T-helper 2 cell treated with Interferon-gamma antibody and Interleukin-4, amounts not matched to agents 5 μg/mL and 100 μg/mL, for 36 hours (primary cell): Measurements from ENCODE around the gene UBE2Z.
"Not testable (repeated sequence)": the region's sequence is repeated elsewhere in the genome, so short reads cannot be mapped to it uniquely, and the experiment has no call there.

ENCODE experiments used
- DNase-seq: peaks from one replicate; pipeline ENCODE4 v3.0.0; 2021; ENCODE audit warnings: low spot score
- H3K27ac Mint-ChIP-seq: one replicate; pipeline ENCODE4 v1.8.0; 2021; ENCODE audit warnings: mild to moderate bottlenecking, mixed read lengths
- H3K27me3 Mint-ChIP-seq: one replicate; pipeline ENCODE4 v1.8.0; 2021; ENCODE audit warnings: low read depth, mixed read lengths
- H3K36me3 Mint-ChIP-seq: one replicate; pipeline ENCODE4 v1.8.0; 2021; ENCODE audit warnings: low read depth, mixed read lengths
- H3K4me1 Mint-ChIP-seq: one replicate; pipeline ENCODE4 v1.8.0; 2021; ENCODE audit warnings: low read depth, mixed read lengths
- H3K4me3 Mint-ChIP-seq: one replicate; pipeline ENCODE4 v1.8.0; 2022; ENCODE audit warnings: mild to moderate bottlenecking, moderate library complexity, mixed read lengths
- H3K9me3 Mint-ChIP-seq: one replicate; pipeline ENCODE4 v1.8.0; 2021; ENCODE audit warnings: mixed read lengths

Gene UBE2Z

DNA sequence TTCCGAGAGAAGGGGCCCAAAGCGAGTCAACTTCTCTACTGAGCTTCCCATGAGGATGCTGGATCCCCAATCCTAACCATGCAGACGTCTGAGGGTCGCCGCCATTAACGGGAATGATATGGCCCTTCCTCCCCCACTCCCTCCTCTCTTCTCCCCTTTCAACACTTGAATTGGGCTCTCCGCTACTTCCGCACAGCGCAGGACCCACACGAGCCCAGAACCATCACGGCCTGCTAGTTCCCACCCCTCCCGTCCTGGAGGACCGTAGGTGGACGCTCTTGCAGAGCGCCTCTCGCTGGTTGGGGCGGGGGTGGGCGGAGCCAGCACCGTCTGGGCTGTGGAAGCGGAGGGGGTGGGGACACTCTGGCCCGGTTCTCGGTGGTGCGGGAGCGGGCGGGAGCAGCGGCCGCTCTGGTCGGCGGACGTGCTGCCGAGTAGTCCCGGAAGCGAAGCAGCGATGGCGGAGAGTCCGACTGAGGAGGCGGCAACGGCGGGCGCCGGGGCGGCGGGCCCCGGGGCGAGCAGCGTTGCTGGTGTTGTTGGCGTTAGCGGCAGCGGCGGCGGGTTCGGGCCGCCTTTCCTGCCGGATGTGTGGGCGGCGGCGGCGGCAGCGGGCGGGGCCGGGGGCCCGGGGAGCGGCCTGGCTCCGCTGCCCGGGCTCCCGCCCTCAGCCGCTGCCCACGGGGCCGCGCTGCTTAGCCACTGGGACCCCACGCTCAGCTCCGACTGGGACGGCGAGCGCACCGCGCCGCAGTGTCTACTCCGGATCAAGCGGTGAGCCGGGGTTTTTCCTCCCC, at the start of gene UBE2Z:
Gene UBE2Z, plus strand, starts transcription at position 361 of the 797 bp plus-strand sequence. Its CDS starts 97 bp downstream, at position 458.
- no peaks in the 10 kb centered on the region for H3K27me3 Mint-ChIP-seq
- peaks cover 39% of the 10 kb centered on the region for H3K4me1 Mint-ChIP-seq
- peak within 1 kb of the TSS; percentile 97 for H3K27ac Mint-ChIP-seq
- peak within 1 kb of the TSS; percentile 99 for H3K4me3 Mint-ChIP-seq
- peak; percentile 85 for DNase-seq
- H3K9me3 Mint-ChIP-seq, result no peaks in the 10 kb centered on the region
- H3K36me3 Mint-ChIP-seq, result peaks cover 33% of the 10 kb centered on the region

- no peak overlapping the region for H3K4me3 Mint-ChIP-seq
- H3K9me3 Mint-ChIP-seq, result no peaks in the 10 kb centered on the region
- no peak overlapping the region for H3K27ac Mint-ChIP-seq
- peaks cover 57% of the 10 kb centered on the region for H3K36me3 Mint-ChIP-seq
- no peak for DNase-seq
- H3K4me1 Mint-ChIP-seq, result peaks cover 23% of the 10 kb centered on the region
- H3K27me3 Mint-ChIP-seq, result no peaks in the 10 kb centered on the region
Measured at GRCh38 chr17:48860034-48860433, 48.2 kb upstream of the UBE2Z start.

- peaks cover 59% of the 10 kb centered on the region for H3K36me3 Mint-ChIP-seq
- peaks cover 18% of the 10 kb centered on the region for H3K4me1 Mint-ChIP-seq
- DNase-seq, result no peak
- no peak overlapping the region for H3K27ac Mint-ChIP-seq
- no peaks in the 10 kb centered on the region for H3K27me3 Mint-ChIP-seq
- H3K4me3 Mint-ChIP-seq, result no peak overlapping the region
- no peaks in the 10 kb centered on the region for H3K9me3 Mint-ChIP-seq
Measured at GRCh38 chr17:48860456-48860855, 47.8 kb upstream of the UBE2Z start.

GRCh38 chr17:48868916-48869500, 39.2 kb upstream of the UBE2Z start:
- H3K27ac Mint-ChIP-seq, result no peak overlapping the region

GRCh38 chr17:48869821-48870318, 38.3 kb upstream of the UBE2Z start:
- Mint-ChIP-seq H3K4me3 (no peak overlapping the region), H3K27me3 (no peaks in the 10 kb centered on the region), H3K4me1 (peaks cover 7% of the 10 kb centered on the region), H3K9me3 (no peaks in the 10 kb centered on the region), H3K36me3 (peaks cover 11% of the 10 kb centered on the region), H3K27ac (no peak overlapping the region)
- DNase-seq, result no peak

More at GRCh38 chr17:48868916-48869500, 39.2 kb upstream of the UBE2Z start:
- H3K9me3 Mint-ChIP-seq, result no peaks in the 10 kb centered on the region
- no peak overlapping the region for H3K4me3 Mint-ChIP-seq
- H3K27me3 Mint-ChIP-seq, result no peaks in the 10 kb centered on the region
- H3K36me3 Mint-ChIP-seq, result peaks cover 17% of the 10 kb centered on the region
- H3K4me1 Mint-ChIP-seq, result peaks cover 6% of the 10 kb centered on the region
- no peak for DNase-seq

DNA sequence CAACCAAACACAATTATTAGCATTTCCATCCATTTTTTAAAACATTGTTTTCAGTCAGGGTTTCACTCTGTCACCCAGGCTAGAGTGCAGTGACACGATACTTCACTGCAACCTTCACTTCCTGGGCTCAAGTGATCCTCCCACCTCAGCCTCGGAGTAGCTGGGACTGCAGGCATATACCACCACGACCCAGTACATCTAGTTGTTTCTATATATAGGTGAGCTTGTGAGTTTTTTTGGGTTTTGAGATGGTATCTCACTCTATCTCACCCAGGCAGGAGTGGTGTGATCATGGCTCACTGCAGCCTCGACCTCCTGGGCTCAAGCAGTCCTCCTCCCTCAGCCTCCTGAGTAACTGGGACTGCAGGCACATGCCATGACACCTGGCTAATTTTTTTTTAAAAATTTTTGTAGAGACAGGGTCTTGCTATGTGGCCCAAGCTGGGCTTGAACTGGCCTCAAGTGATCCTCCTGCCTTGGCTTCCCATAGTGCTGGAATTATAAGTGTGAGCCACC, 37.1 kb upstream of the UBE2Z start:
- Mint-ChIP-seq H3K9me3 (no peaks in the 10 kb centered on the region), H3K27me3 (no peaks in the 10 kb centered on the region), H3K36me3 (peaks cover 4% of the 10 kb centered on the region), H3K27ac (no peak overlapping the region), H3K4me3 (no peak overlapping the region), H3K4me1 (peaks cover 9% of the 10 kb centered on the region)
- DNase-seq, result no peak

GRCh38 chr17:48871551-48872351, 36.5 kb upstream of the UBE2Z start:
- no peaks in the 10 kb centered on the region for H3K27me3 Mint-ChIP-seq
- no peak overlapping the region for H3K27ac Mint-ChIP-seq
- DNase-seq, result no peak
- H3K4me3 Mint-ChIP-seq, result no peak overlapping the region
- H3K9me3 Mint-ChIP-seq, result no peaks in the 10 kb centered on the region
- no peaks in the 10 kb centered on the region for H3K36me3 Mint-ChIP-seq
- peaks cover 9% of the 10 kb centered on the region for H3K4me1 Mint-ChIP-seq

- H3K27ac Mint-ChIP-seq, H3K36me3 Mint-ChIP-seq, H3K27me3 Mint-ChIP-seq, H3K9me3 Mint-ChIP-seq, H3K4me3 Mint-ChIP-seq, DNase-seq: not testable (repeated sequence)
- peaks cover 11% of the 10 kb centered on the region for H3K4me1 Mint-ChIP-seq
Measured at GRCh38 chr17:48872409-48872808, 35.8 kb upstream of the UBE2Z start.

GRCh38 chr17:48873209-48873608, 35.0 kb upstream of the UBE2Z start:
- Mint-ChIP-seq H3K27ac (no peak overlapping the region), H3K36me3 (no peaks in the 10 kb centered on the region), H3K4me1 (peaks cover 11% of the 10 kb centered on the region), H3K27me3 (no peaks in the 10 kb centered on the region), H3K9me3 (no peaks in the 10 kb centered on the region), H3K4me3 (no peak overlapping the region)
- no peak for DNase-seq

DNA sequence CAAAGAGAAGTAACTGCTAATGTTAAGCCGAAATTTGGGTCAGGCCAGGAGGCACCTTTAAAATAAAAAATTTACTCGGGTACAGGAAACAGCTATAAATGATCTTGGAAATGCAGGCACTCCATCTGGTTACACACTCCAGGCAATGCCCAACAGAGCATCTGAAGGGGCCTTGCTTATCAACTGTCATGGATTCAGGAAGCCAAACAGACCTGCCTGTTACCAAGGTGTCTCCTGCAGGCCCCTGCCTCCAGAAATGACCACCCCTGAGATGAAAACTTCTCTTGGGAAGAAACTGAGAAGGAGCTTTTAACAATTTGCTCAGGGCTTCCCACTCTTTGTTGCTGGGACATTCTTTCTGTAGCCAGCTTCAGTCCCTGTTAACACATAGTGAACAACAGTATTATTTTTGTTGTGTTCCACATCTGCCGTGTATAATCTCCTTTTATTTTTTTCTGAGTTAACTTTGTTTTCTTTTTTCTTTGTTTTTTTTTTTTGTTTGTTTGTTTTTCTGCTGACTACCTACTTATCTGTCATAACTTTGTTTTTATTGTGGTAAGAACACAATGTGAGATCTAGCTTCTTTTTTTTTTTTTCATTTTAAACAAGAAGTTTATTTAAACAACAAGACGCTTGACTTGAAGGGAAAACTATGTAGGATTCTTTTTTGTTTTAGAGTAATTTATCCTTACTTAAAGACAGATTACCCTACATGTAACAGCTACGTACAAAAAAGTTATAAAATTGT, 34.3 kb upstream of the UBE2Z start:
- Mint-ChIP-seq H3K4me1 (peaks cover 11% of the 10 kb centered on the region), H3K27ac (no peak overlapping the region)

GRCh38 chr17:48878920-48879898, 29.0 kb upstream of the UBE2Z start:
- Mint-ChIP-seq H3K36me3 (no peaks in the 10 kb centered on the region), H3K9me3 (no peaks in the 10 kb centered on the region), H3K27me3 (no peaks in the 10 kb centered on the region), H3K27ac (no peak overlapping the region), H3K4me1 (peaks cover 5% of the 10 kb centered on the region), H3K4me3 (no peak overlapping the region)
- DNase-seq, result peak; percentile 33

More for the DNA sequence above, 34.3 kb upstream of the UBE2Z start:
- H3K36me3 Mint-ChIP-seq, result no peaks in the 10 kb centered on the region
- DNase-seq, result no peak
- H3K27me3 Mint-ChIP-seq, result no peaks in the 10 kb centered on the region
- H3K4me3 Mint-ChIP-seq, result no peak overlapping the region
- H3K9me3 Mint-ChIP-seq, result no peaks in the 10 kb centered on the region

DNA sequence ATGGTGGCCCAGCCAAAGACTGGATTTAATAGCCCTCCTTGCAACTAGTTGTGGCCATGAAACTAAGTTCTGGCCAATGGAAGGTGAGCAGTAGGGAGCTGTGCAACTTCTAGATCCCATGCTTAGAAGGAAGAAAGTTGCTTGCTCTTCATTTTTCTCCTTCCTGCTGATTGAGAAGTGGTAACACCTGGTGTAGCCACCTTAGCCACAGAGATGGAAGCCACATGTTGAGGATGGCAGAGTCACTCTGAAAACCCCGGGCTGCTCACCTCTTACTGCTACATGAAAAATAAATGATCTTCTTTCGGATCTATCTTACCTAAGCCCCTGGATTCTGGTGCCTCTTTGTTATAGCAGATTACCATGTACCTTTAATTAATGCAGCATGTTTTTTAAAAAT, 25.9 kb upstream of the UBE2Z start:
- Mint-ChIP-seq H3K27ac (no peak overlapping the region), H3K4me3 (no peak overlapping the region)

More for the DNA sequence above, 25.9 kb upstream of the UBE2Z start:
- DNase-seq, result no peak
- Mint-ChIP-seq H3K9me3 (no peaks in the 10 kb centered on the region), H3K4me1 (peaks cover 2% of the 10 kb centered on the region), H3K36me3 (no peaks in the 10 kb centered on the region), H3K27me3 (no peaks in the 10 kb centered on the region)
